HEK293T (cell line): ENCODE measurements around the gene CTNNA2.

ENCODE experiments used
- BHLHE40 ChIP-seq: fragments of 450-650 bp; IDR thresholded peaks from 2 replicates; pipeline ENCODE4 v1.6.1; 2016; ENCODE audit warnings: mild to moderate bottlenecking, moderate library complexity, borderline replicate concordance
- FOXK2 ChIP-seq: fragments of 450-650 bp; IDR thresholded peaks from 2 replicates; pipeline ENCODE4 v1.6.1; 2016; ENCODE audit warnings: mild to moderate bottlenecking
- FOXM1 ChIP-seq: fragments of 450-650 bp; IDR thresholded peaks from 2 replicates; pipeline ENCODE4 v1.6.1; 2017; ENCODE audit warnings: mild to moderate bottlenecking, borderline replicate concordance
- L3MBTL2 ChIP-seq: fragments of 450-650 bp; conservative IDR thresholded peaks from 2 replicates; pipeline ENCODE4 v1.6.1; 2016; ENCODE audit warnings: mild to moderate bottlenecking
- PKNOX1 ChIP-seq: fragments of 450-650 bp; IDR thresholded peaks from 2 replicates; pipeline ENCODE4 v1.6.1; 2016
- SP1 ChIP-seq: fragments of 450-650 bp; IDR thresholded peaks from 2 replicates; pipeline ENCODE4 v1.6.1; 2017
- ZNF384 ChIP-seq: fragments of 450-650 bp; IDR thresholded peaks from 2 replicates; pipeline ENCODE4 v1.6.1; 2016

GRCh38 chr2:79960035-79960434, 447.2 kb downstream of the CTNNA2 start:
- TF ChIP-seq FOXM1 = no peak
- no peak for TF ChIP-seq ZNF384
- no peak for TF ChIP-seq L3MBTL2
- TF ChIP-seq BHLHE40 = no peak
- no peak for TF ChIP-seq FOXK2
- TF ChIP-seq SP1 = no peak
- TF ChIP-seq PKNOX1 = no peak
